HCT116 (cell line): ENCODE results near the gene KIAA1328.
"Not testable (repeated sequence)": the region's sequence is repeated elsewhere in the genome, so short reads cannot be mapped to it uniquely, and the experiment has no call there.

Source experiments
- RAD21 ChIP-seq: IDR thresholded peaks from 2 replicates; pipeline ENCODE4 v1.6.1; 2012; ENCODE audit warnings: low read depth, mild to moderate bottlenecking
- ZBTB33 ChIP-seq: IDR thresholded peaks from 2 replicates; pipeline ENCODE4 v1.6.1; 2011; ENCODE audit warnings: mild to moderate bottlenecking, low read length, moderate library complexity; ENCODE audit not compliant: insufficient replicate concordance; ENCODE audit errors: extremely low read depth

DNA sequence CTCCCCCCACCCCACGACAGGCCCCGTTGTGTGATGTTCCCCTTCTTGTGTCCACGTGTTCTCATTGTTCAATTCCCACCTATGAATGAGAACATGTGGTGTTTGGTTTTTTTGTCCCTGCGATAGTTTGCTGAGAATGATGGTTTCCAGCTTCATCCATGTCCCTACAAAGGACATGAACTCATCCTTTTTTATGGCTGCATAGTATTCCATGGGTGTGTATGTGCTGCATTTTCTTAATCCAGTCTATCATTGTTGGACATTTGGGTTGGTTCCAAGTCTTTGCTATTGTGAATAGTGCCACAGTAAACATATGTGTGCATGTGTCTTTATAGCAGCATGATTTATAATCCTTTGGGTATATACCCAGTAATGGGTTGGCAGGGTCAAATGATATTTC, 80.4 kb downstream of the KIAA1328 start:
- TF ChIP-seq ZBTB33, RAD21: not testable (repeated sequence)
